HG02610 (cell line): Measurements from ENCODE around the gene SP3.

Source experiments
- ATAC-seq: cut with Tn5 transposase; IDR thresholded peaks from one replicate; pipeline ENCODE4 v1.9.1; 2021; ENCODE audit warnings: mild to moderate bottlenecking, moderate library complexity; ENCODE audit not compliant: unreplicated experiment

The SP3 gene

DNA sequence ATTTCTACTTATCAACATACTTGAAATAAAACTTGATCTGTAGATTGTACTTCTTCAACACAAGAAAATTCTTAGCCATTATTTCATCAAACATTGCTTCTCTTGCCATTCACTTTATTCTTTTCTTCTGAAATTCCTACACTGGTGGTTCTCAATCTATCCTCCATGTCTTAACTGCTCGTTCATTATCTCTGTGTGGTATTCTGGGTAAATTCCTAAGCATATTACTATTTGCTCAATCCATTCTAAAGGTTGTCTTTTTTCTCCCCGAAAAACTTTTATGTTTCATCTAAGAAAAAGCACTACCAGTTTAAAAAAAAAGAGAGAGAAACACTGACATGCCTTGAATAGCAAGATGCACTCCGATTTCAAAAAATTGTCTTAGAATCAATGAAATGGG, 18.0 kb downstream of the SP3 start:
- ATAC-seq = no peak

DNA sequence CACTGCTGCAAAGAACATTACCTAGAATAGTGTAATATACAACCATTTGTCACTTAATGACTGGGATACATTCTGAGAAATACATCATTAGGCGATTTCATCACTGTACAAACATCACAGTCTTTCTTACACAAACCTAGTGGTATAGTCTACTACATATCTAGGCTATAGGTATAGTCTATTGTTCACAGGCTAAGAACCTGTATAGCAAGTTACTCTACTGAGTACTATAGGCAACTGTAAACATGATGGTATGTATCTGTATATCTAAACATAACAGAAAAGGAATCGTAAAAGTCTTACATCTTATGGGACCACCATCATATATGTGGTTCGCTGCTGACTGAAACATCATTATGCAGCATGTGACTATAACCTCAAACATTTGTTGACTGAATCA, 21.4 kb downstream of the SP3 start:
- ATAC-seq = no peak

DNA sequence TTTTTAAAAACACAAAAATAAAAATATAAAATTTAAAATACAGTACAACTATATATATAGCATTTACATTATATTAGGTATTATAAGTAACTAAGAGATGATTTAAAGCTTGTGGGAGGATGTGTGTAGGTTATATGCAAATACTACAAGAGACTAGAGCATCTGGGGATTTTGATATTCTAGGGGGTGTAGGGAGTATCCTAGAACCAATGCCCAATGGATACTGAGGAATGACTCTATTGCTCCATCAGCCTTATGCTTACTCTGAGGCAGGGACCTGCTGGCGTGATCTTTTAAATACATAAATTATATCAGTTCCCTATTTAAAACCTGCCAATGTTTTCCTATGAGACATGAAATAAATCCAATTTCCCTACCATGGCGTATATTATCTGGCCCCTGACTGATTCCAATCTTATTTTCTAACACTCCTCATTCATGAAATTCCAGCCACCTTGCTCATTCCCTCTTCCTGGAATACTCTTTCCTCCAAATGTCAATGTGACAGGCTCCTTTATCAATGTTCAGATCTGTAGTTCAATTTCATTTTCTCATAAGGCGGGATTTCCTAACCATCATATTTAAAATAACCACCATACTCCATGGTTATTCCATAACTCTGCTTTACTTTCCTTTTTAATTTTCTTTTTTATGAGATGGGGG, 22.2 kb downstream of the SP3 start:
- ATAC-seq = no peak

DNA sequence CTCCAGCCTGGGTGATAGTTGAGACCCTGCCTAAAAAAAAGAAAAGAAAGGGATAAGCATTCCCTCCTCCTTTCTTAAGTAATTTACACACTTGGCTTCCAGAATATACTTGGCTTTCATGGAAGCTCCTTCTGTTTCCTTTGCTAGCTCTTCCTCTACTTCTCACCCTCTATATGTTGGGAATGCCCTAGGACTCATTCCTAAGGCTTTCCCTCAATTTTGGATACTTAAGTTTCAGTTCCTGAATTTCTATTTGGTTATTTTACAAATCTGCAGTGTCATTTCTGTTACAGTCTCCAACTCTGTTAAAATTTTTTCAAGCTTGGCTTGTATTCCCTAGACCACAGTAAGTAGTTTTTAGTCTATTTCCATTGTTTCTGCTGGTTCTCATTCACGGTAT, 23.6 kb downstream of the SP3 start:
- no peak for ATAC-seq

DNA sequence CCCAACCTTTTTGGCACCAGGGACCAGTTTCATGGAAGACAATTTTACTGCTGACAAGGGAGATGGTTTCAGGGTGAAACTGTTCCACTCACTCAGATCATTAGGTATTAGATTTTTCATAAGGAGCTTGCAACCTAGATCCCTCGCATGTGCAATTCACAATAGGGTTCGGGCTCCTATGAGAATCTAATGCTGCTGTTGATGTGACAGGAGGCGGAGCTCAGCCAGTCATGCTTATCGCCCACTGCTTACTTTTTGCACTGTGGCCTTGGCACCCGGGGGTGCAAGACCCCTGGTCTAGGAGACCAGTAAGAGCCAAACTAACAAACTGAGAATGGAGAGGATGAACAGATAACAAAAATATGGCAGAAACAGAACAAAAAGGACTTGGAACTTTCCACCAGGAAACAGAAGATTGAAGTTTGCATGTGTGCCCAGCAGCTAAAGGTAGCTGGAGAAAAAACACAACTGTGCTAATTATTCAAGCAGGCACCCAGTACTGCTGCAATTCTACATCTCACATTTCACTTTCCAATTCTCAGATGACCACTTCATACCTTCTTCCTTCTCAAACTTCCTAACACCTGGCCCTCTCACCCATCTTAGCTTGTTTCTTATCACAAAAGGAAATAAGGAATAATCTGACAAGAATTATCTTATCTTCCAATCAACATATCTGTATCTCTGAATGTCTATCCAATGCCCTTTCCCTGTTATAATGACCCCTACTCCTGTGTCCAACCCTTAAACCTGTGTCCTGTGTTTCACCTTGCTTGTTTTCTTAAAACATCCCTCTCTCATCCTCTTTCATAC, 24.8 kb downstream of the SP3 start:
- ATAC-seq = no peak

DNA sequence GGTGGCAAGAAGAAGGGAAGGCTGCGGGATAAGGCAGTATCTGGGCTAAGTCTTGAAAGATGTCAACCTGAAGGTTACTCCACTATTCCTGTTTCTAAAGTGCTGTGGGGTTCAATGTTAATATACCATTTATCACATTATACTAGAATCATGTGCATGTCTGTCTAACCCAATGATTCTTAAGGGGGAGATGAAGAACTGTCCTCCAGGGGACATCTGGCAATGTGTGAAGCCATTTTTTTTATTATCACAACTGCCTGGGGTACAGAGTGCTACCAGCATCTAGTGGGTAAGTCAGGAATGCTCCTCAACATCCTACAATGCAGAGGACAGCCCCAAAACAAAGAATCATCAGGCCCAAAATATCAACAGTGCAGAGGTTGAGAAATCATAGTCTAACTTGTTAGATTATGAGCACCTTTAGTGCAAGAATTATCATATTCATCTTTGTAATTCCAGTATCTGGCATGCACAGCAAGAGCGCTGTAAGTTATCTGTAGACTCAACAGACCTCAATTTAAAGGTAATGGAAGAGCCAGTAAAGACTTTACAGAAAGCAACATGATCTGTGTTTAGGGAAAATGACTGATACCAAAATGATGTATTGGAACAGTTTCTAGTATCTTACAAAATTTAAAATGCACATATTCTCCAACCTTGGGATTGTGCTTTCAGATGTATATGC, 26.3 kb downstream of the SP3 start:
- no peak for ATAC-seq

DNA sequence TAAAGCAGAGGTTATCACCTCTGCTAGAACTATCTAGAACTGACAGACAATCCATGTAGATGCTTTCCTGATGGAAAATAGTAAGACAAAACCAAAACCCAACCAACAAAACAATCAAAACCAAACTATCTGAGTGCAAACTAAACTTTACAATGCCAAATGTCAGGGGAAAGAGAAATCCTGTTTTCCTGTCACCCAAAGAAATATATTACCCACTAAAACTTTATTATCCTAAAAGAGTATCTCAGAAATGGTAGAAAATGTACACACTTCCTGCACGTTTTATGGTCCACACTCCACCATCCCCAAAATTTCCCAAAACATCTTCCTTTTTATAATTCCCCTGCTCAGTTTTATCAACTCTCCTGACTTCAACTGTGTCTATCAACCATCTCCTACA, 29.9 kb downstream of the SP3 start:
- no peak for ATAC-seq

DNA sequence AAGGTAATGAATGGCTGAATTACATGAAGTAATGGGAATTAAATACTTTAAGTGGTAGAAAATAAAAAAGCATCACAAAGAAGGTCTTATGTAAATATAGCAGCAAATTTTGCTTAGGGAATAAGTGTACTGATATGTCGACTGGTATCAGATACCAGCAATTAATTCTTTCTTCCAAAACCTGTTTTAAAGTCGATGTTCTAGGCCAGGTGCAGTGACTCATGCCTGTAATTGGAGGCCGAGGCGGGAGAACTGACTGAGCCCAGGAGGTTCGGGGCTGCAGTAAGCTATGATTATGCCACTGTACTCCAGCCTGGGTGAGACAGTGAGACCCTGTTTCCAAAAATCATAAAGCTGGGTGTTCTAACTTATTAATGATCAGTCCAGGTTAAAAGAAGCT, 30.3 kb downstream of the SP3 start:
- no peak for ATAC-seq

DNA sequence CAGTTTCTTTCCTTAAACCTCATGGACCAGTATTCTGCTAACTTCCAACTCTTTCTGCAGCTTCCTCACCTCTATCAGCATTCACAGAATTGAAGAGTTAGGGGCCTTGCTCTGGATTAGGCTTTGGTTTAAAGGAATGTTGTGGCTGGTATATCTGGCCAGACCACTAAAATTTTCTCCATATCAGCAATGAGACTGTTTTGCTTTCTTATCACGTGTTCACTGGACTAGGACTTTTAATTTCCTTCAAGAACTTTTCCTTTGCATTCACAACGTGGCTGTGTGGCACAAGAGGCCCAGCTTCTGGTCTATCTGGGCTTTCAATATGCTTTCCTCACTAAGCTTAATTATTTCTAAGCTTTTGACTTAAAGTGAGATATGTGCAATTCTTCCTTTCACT, 33.4 kb downstream of the SP3 start:
- ATAC-seq = no peak

DNA sequence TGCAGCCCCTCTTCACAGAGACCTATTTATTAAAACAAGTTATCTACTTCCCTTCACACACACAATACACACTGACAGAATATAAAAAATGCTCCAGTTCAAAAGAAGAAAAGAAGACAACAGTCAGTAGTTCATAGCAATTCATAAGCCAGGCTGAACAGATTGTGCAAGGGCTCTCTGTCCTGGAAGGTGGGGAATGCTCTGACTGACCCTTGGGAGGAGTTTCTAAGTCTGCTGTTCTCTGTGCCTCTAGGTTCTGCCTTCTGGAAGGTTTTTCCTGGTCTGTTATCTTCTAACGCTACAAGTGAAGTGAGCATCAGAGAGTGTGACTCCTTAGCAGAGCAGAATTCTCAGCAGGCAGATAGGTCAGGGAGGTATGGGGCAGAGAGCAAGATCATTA, 35.7 kb downstream of the SP3 start:
- no peak for ATAC-seq

DNA sequence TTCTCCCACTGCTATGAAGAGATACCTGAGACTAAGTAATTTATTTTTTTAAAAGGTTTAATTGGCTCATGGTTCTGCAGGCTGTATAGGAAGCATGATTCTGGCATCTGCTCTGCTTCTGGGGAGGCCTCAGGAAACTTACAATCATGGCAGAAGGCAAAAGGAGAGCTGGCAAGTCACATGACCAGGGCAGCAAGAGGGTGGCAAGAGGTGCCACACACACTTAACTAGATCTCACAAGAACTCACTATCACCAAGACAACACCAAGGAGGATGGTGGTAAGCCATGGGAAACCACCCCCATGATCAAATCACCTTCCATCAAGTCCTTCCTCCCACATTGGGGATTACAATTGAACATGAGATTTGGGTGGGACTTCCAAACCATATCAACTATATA, 38.3 kb downstream of the SP3 start:
- ATAC-seq = no peak

DNA sequence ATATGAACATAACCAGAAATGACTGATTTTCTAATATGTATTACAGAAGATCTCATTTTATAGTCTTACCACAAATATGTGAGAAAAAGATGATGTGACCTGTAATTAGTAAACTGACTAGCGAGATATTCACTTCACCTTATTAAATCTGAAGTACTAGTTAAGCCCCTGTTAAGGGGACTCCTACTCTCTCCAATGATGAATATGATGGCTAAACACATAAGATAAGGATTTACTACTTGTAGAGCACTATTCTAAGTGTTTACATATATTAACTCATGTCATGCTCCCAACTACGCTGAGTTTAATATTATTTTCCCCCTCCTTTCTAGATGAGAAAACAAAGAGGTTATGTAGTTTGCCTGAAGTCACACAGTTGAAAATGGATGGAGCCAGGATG, 40.9 kb downstream of the SP3 start:
- ATAC-seq = no peak

DNA sequence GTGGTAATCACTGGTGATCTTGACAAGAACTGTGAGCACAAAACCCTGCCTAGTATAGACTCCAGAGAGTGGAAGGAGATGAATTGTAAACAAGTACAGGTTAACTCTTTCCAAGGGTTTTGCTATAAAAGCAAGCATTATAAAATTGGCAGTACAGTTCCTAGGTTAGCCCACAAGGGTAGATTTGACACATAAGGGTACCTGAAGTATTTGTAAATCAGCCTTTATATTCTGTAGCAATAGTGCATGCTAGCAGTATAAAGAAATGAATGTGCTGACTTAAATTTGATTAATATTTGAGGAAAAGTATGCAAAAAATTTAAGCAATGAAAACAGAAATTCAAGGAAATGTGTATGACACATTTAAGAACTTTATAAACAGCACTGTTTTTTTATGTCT, 42.4 kb downstream of the SP3 start:
- no peak for ATAC-seq

DNA sequence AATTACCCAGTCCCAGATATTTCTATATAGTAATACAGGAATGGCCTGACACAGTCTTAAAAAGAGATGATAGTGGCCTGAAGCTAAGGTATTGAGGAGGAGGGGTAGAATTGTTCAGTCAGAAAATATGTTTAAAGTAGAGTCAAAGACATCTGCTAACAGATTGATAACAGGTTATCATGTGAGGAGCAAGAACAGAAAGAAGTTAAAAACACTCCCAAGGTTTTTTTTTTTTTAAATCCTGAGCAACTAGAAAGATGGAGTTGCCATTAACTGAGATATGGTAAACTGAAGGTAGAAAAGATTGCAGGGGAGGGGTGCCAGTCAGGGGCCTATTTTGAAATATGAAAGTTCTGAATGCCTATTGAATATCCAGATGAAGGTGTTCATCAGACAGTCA, 43.1 kb downstream of the SP3 start:
- no peak for ATAC-seq

DNA sequence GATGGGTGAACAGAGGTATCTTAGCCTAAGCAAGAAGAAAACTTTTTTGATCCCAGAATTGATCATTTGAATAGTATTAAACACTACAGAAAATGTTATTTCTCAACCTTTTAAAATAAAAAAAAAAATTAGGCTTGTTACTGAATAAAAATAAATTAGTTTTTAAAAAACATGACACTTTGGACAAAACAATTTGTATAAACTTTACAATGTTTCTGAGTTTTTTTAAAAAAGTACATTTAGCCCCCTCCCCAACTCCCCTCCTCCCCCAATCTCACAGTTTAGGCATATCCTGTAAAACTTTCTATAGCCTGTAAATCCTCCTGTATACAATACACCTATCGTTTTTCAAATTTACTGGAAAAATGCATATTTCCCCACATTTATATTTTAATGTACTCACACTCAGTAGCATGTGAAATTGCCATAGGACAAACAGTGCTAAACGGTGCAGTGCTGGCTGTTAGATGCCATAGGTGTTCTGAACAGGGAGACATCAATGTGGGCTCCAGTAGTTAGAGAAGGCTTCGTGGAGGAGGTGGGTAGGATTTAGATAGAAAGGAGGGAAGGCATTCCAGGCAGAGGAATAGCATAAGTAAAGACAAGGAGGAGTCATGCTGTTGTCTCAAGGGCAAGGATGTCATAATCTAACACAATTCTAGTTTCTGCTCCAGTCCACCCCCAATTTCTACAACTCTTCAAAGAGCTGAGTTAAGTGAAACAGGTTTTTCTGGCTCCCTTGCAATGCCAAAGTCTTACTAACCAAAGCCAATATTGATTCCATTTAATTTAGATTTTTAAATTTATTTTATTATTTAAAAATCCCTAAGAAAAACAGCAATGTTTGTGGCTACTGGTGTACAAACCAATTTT, 50.9 kb downstream of the SP3 start:
- ATAC-seq = no peak

DNA sequence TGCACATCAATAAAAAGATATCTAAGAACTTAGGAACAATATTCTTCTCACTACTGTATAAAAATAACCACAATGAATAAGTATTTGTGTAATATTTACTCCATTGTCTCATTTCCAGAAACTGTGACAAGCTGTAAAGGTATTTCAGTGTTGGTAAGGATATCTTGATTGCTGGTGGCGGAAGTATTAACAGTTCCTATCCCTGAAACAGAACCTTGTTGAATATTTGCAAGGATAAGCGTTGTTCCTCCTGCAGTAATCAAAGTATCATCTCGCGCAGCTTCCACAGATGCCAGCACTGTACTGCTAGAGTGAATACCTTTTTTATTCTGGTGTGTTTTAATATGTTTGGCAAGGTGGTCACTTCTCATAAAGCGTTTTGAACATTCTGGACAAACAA, 55.3 kb downstream of the SP3 start:
- no peak for ATAC-seq

DNA sequence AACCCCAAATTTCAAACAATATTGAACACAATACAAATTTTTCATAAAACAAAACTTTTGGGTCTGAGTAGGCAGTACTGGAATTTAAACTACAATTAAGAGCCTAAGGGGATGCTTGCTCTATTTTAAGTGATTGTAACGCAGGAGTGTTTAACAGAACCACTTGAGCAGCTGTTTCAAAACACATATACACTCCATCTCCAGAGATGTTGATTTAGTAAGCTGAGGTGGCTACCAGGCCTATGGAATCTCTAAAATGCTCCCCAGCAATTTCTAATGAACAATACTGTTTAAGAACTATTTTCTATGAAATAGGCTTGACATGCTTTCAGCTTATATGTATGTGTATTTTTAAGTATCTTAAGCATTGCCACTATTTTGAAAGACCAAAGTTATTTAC, 58.5 kb downstream of the SP3 start:
- no peak for ATAC-seq

DNA sequence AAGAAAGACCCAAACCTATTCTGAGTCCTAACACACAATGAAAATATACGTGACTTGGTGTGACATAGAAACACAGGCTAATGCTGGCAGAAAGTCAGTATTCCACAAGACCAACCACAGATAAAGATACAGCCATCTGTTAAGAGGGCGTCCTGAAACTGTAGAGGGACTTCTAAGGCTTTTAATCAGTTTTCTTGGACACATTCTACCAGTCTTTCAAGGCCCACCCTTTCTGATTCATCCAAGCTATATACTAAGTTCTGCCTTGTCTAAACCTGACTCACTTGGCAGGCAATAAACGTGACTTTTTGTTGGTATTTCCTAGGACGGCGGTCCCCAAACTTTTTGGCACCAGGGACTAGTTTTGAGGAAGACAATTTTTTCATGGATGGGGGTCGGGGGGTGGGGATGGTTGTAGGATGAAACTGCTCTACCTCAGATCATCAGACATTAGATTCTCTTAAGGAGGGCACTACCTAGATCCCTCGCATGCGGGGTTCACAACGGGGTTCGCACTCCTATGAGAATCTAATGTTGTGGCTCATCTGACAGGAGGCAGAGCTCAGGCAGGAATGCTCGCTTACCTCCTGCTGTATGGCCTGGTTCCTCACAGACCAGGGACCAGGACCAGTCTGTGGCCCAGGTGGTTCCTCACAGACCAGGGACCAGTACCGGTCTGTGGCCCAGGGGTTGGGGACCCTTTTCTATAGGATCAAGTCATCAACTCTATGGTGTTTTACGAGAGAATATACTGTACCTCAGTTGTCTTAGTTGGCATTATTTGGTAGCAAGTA, 61.4 kb downstream of the SP3 start:
- ATAC-seq = no peak

DNA sequence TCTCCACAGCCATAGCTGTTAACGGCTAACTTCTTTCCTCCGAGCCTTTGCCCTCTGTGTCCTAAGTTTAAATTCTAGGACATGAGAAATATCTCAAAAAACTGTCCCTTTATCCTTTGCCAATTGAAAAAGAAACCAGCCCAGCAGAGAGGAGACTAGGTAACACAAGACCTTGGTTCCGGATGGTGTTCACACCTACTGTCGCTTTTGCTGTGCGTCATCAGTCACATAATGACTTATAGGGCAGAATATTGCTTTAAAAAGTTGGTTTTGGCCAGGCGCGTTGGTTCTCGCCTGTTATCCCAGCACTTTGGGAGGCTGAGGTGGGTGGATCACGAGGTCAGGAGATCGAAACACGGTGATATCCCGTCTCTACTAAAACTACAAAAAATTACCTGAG, 66.2 kb downstream of the SP3 start:
- peak; percentile 30 for ATAC-seq

DNA sequence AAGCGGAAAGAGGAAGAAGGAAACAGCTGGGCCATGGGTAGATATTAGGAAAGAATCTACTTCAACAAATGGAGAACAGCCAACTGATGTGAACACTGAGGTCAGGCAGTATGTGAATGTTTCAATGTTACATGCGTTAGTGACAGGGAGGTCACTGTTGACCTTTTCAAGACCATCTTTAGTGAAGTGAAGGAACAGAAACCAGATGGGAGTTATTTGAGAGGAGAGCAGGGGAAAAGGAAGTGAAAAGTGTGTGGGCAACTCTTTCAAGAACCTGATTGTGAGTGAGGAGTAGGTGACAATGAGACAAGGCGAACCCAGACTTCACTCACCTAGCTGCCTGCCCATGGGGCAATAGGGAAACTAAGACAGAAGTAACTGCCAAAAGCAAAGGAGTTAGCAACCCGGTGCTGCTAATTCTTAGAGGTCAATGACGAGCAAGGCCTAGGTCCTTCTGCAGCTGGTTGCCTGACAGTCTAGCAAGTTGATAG, 67.0 kb downstream of the SP3 start:
- peak; percentile 89 for ATAC-seq
